Measurements from ENCODE around the gene CHRM1.

The CHRM1 gene

DNA sequence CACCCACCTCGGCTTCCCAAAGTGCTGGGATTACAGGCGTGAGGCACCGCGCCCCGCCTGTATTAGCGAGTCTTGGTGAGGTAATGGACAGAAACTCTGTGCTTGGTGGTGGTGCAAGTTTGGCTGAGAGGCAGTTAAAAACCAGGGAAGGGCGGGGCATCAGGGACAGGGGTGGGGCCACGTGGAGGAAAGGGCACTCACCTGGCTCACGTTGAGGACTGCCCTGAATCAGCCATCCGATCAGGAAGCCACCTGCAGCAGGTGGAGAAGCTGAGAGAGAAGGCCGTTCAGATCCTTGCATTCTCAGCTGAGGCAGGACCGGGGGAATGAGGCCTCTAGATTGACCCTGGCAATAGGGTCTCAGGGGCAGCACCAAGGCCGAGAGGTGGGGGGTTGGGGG lies 12.1 kb upstream of the CHRM1 start:
- H3K27me3 ChIP-seq (ENCODE audit: insufficient read depth, poor library complexity, severe bottlenecking), result peaks cover 14% of the 10 kb centered on the region
- DNase-seq (ENCODE audit: low read depth in 1 of 2, low spot score in 1 of 2), result no peak

DNA sequence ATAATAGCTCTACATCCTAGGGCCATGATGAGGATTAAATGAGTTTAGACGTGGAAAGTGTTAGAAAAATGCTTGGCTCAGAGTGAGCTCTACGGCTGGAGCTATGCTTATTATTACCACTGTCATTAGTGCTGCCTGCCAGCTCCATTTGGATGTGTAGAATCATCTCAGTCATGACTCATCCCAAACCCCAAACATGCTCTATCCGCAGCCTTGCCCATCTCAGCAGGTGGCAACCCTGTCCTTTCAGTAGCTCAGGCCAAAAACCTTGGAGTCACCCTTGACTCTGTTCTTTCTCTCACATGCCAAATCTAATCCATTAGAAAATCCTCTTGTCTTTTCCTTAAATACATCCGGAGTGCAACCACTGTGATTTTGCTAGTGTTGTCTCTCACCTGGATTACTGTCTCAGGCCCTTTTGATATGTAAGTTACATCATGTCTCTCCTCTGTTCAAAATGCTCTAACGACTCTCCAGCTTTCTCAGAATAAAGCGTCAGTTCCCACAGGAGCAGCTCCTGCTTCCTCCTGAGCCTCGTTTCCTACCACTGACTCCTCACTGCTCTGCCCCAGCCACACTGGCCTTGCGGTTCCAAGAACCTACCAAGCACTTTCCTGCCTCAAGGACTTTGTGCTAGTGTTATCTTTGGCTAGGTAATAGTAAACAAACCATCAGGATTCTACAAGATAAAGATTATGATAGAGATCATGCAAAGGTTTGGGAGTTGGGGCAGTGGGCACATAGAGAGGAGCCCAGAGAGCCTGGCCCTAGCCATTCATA lies 10.5 kb upstream of the CHRM1 start:
- Histone ChIP-seq H3K27ac (replicated peaks) (no peak overlapping the region), H3K4me3 (replicated peaks; ENCODE audit: insufficient read depth, low read length) (no peak overlapping the region), H3K27me3 (ENCODE audit: insufficient read depth, poor library complexity, severe bottlenecking) (peaks cover 30% of the 10 kb centered on the region)
- no peak for DNase-seq (ENCODE audit: low read depth in 1 of 2, low spot score in 1 of 2)
- TF ChIP-seq POLR2AphosphoS5 (IDR thresholded peaks at IDR 0.05; ENCODE audit: low read depth) (no peak), GABPA (IDR thresholded peaks at IDR 0.05; ENCODE audit: low read depth) (no peak), SPI1 (IDR thresholded peaks at IDR 0.05; ENCODE audit: borderline replicate concordance, low read depth) (no peak)
- TF ChIP-seq, protein P1, sequence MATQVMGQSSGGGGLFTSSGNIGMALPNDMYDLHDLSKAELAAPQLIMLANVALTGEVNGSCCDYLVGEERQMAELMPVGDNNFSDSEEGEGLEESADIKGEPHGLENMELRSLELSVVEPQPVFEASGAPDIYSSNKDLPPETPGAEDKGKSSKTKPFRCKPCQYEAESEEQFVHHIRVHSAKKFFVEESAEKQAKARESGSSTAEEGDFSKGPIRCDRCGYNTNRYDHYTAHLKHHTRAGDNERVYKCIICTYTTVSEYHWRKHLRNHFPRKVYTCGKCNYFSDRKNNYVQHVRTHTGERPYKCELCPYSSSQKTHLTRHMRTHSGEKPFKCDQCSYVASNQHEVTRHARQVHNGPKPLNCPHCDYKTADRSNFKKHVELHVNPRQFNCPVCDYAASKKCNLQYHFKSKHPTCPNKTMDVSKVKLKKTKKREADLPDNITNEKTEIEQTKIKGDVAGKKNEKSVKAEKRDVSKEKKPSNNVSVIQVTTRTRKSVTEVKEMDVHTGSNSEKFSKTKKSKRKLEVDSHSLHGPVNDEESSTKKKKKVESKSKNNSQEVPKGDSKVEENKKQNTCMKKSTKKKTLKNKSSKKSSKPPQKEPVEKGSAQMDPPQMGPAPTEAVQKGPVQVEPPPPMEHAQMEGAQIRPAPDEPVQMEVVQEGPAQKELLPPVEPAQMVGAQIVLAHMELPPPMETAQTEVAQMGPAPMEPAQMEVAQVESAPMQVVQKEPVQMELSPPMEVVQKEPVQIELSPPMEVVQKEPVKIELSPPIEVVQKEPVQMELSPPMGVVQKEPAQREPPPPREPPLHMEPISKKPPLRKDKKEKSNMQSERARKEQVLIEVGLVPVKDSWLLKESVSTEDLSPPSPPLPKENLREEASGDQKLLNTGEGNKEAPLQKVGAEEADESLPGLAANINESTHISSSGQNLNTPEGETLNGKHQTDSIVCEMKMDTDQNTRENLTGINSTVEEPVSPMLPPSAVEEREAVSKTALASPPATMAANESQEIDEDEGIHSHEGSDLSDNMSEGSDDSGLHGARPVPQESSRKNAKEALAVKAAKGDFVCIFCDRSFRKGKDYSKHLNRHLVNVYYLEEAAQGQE (IDR thresholded peaks at IDR 0.05; ENCODE audit: insufficient replicate concordance, low read depth), result no peak
- TF ChIP-seq, protein P2, sequence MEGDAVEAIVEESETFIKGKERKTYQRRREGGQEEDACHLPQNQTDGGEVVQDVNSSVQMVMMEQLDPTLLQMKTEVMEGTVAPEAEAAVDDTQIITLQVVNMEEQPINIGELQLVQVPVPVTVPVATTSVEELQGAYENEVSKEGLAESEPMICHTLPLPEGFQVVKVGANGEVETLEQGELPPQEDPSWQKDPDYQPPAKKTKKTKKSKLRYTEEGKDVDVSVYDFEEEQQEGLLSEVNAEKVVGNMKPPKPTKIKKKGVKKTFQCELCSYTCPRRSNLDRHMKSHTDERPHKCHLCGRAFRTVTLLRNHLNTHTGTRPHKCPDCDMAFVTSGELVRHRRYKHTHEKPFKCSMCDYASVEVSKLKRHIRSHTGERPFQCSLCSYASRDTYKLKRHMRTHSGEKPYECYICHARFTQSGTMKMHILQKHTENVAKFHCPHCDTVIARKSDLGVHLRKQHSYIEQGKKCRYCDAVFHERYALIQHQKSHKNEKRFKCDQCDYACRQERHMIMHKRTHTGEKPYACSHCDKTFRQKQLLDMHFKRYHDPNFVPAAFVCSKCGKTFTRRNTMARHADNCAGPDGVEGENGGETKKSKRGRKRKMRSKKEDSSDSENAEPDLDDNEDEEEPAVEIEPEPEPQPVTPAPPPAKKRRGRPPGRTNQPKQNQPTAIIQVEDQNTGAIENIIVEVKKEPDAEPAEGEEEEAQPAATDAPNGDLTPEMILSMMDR (IDR thresholded peaks at IDR 0.05; ENCODE audit: insufficient read depth, low read length), result no peak

More for the DNA sequence above, 12.1 kb upstream of the CHRM1 start:
- H3K27ac ChIP-seq (replicated peaks), result no peak overlapping the region
- no peak overlapping the region for H3K4me3 ChIP-seq (replicated peaks; ENCODE audit: insufficient read depth, low read length)
- TF ChIP-seq, protein P1 (IDR thresholded peaks at IDR 0.05; ENCODE audit: insufficient replicate concordance, low read depth), result no peak
- TF ChIP-seq SPI1 (IDR thresholded peaks at IDR 0.05; ENCODE audit: borderline replicate concordance, low read depth) (no peak), POLR2AphosphoS5 (IDR thresholded peaks at IDR 0.05; ENCODE audit: low read depth) (no peak), GABPA (IDR thresholded peaks at IDR 0.05; ENCODE audit: low read depth) (no peak)
- TF ChIP-seq, protein P2 (IDR thresholded peaks at IDR 0.05; ENCODE audit: insufficient read depth, low read length), result no peak

DNA sequence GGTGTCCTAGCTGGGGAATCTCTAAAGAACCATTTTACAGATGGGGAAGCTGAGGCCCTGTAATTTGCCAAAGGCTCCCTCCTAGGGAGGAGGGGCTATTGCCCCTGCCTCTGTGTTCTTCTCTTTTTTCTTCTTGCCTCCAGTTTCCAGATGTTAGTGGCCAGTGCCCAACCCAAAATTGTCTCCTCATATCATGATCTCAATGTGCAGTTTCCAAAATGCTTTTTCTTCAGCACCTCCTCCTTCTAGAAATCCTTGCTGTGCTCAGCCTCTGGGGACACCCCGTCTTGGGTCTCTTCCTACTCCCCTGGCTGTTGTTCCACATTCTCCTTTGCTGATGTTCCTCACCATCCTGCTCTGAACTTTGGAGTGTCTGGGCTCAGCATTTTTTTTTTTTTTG lies 9.5 kb upstream of the CHRM1 start:
- no peak overlapping the region for H3K27ac ChIP-seq (replicated peaks)
- no peak for DNase-seq (ENCODE audit: low read depth in 1 of 2, low spot score in 1 of 2)
- peaks cover 40% of the 10 kb centered on the region for H3K27me3 ChIP-seq (ENCODE audit: insufficient read depth, poor library complexity, severe bottlenecking)
- TF ChIP-seq, protein P2 (IDR thresholded peaks at IDR 0.05; ENCODE audit: insufficient read depth, low read length), result no peak
- TF ChIP-seq POLR2AphosphoS5 (IDR thresholded peaks at IDR 0.05; ENCODE audit: low read depth), result no peak
- TF ChIP-seq, protein P1 (IDR thresholded peaks at IDR 0.05; ENCODE audit: insufficient replicate concordance, low read depth), result no peak
- no peak for TF ChIP-seq GABPA (IDR thresholded peaks at IDR 0.05; ENCODE audit: low read depth)
- no peak for TF ChIP-seq SPI1 (IDR thresholded peaks at IDR 0.05; ENCODE audit: borderline replicate concordance, low read depth)
- H3K4me3 ChIP-seq (replicated peaks; ENCODE audit: insufficient read depth, low read length), result no peak overlapping the region

Measured in HL-60 (cell line).